Tibial nerve (tissue), 4 donors: ENCODE measurements around the gene NRXN3.

Source experiments
- EP300 ChIP-seq, 2 donors: sonication (generic); formaldehyde crosslinking; IDR thresholded peaks; one replicate each; pipeline ENCODE4 v1.6.1; 2017; ENCODE audit warnings: antibody characterized with exemption in 2 of 2, mild to moderate bottlenecking in 1 of 2
- POLR2A ChIP-seq, 2 donors: fragments of 450-650 bp; IDR thresholded peaks; one replicate each; pipeline ENCODE4 v1.6.1; 2017; ENCODE audit warnings: antibody characterized with exemption in 2 of 2, mild to moderate bottlenecking in 2 of 2, moderate library complexity in 2 of 2
- TF ChIP-seq, protein P1 (sequence below), 5 experiments: fragments of 200-600 bp in 3 of 5; fragments of 450-650 bp in 2 of 5; sonication (generic) in 3 of 5; IDR thresholded peaks; one replicate each; pipeline ENCODE4 v1.5.1; 2016 to 2019; ENCODE audit warnings: antibody characterized with exemption in 5 of 5, mild to moderate bottlenecking in 3 of 5, moderate library complexity in 2 of 5

DNA sequence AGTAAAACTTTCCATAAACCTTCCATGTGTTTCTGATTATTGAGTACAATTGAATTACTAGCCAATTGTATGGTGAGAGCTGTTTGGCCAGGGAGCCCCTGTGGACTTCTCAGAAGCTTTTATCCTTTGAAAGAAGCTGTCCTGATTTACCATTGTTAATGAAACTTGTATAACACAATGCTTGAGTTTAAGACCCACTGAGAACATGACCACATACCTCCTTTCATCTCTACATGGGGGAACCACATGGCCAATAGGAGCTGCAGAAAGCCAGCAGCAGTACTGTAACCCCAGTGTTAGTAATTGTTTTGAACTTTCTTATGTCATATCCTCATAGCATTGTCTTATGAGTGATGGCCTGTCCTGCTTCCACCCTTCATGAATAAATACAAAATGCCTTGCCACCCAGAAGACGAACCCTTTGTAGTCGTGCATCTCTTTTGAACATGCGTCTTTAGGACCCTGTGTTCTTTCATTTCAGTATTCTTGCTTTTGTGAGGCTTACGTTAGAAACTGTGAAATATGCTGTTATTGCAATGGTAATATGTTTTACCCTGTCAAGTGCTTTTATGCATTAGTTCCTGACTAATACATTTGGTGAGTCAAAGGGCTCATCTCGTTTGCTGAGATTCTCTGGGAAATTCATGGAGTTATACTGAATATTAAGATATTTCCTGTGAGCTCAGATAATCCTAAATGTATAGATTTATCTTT is 815.7 kb downstream of the NRXN3 start:
- TF ChIP-seq, protein P1, sequence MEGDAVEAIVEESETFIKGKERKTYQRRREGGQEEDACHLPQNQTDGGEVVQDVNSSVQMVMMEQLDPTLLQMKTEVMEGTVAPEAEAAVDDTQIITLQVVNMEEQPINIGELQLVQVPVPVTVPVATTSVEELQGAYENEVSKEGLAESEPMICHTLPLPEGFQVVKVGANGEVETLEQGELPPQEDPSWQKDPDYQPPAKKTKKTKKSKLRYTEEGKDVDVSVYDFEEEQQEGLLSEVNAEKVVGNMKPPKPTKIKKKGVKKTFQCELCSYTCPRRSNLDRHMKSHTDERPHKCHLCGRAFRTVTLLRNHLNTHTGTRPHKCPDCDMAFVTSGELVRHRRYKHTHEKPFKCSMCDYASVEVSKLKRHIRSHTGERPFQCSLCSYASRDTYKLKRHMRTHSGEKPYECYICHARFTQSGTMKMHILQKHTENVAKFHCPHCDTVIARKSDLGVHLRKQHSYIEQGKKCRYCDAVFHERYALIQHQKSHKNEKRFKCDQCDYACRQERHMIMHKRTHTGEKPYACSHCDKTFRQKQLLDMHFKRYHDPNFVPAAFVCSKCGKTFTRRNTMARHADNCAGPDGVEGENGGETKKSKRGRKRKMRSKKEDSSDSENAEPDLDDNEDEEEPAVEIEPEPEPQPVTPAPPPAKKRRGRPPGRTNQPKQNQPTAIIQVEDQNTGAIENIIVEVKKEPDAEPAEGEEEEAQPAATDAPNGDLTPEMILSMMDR (IDR thresholded peaks at IDR 0.05): no peak
- TF ChIP-seq EP300 (IDR thresholded peaks at IDR 0.05) (no peak), POLR2A (IDR thresholded peaks at IDR 0.05) (no peak)
